H1 (cell line): Measurements from ENCODE around the gene HOXA11.

Experiments
- CHD1 ChIP-seq: IDR thresholded peaks from 2 replicates; pipeline ENCODE4 v1.6.1; 2012; ENCODE audit warnings: low read depth, low read length, improper control_type of control experiment
- GABPA ChIP-seq: IDR thresholded peaks from 2 replicates; pipeline ENCODE4 v1.6.1; 2011; ENCODE audit warnings: mild to moderate bottlenecking, low read length, moderate library complexity, borderline replicate concordance; ENCODE audit not compliant: insufficient read depth
- GTF2F1 ChIP-seq: IDR thresholded peaks from 2 replicates; pipeline ENCODE4 v1.6.1; 2012; ENCODE audit warnings: low read depth, low read length, improper control_type of control experiment, borderline replicate concordance
- KDM1A ChIP-seq: fragments of 200-600, 300-600 bp; sonication (generic); IDR thresholded peaks from 2 replicates; pipeline ENCODE4 v1.7.1; 2016; ENCODE audit warnings: mild to moderate bottlenecking, low read length, borderline replicate concordance
- RFX5 ChIP-seq: IDR thresholded peaks from 2 replicates; pipeline ENCODE4 v1.6.1; 2011; ENCODE audit warnings: low read depth, low read length, improper control_type of control experiment, borderline replicate concordance

DNA sequence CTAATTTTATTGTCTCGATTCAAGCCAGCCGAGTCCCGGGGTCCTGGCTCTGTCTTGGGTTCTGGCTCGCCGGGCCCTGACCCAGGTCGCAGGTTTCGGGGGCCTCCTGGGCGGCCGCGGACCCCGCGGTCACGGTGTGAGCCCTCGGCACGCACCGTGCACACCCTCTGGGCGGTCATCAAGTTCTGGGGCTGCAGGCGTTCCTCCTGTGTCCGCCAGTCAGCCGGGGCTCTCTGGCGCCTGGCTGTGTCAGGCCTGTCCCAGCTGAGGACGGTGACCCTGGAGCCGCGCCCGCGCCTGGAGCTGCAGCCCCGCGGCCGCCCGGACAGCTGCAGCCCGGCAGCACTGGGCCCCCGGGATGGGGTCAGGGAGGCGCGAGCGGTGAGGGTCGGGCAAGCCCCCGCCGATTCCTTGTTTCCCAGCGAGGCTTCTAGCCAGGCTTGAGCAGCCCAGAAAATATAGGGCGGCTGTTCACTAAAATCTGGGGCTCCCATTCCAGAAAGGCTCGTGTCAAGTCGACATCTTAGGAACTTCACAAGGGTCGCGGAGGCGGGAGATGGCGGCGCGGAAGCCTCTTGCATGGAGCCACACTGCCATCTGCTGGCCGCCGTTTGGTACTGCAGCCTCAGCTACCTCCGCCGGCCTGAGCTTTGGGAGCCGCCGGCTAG, 24.4 kb downstream of the HOXA11 start:
- TF ChIP-seq CHD1, result no peak
- no peak for TF ChIP-seq KDM1A
- TF ChIP-seq GTF2F1, result no peak
- TF ChIP-seq RFX5, result no peak
- TF ChIP-seq GABPA, result no peak
